Right lobe of liver (tissue), 6 donors: ENCODE measurements around the gene POPDC3. TPM values are rescaled to one million over a fixed set of nuclear protein-coding genes. Genes with fewer than 3 reads are reported as not detected.
A peak's percentile ranks its signal among the peaks of the same experiment; 100 is the strongest.

Experiments
- ATAC-seq, 4 donors: fragments of 200-7000 bp; cut with Tn5 transposase; one replicate each; pipeline ENCODE4 v1.9.1; 2020; ENCODE audit warnings: mild to moderate bottlenecking in 4 of 4, moderate library complexity in 4 of 4
- DNase-seq, 3 donors: peaks; one replicate each; pipeline ENCODE4 v3.0.0-alpha.2; 2020
- H3K27ac ChIP-seq, 3 donors: fragments of 200-600 bp; one replicate each; pipeline ENCODE4 v1.8.0; 2022
- H3K27me3 ChIP-seq, 2 donors: fragments of 200-600 bp; one replicate each; pipeline ENCODE4 v1.8.0; 2022
- H3K36me3 ChIP-seq, 4 donors: fragments of 200-600 bp; sonication (generic) in 1 of 4; one replicate each; pipeline versions ENCODE4 v1.5.1 to v1.8.0; 2017 to 2022; ENCODE audit warnings: control low read depth in 1 of 4
- H3K4me1 ChIP-seq, 4 donors: fragments of 200-600 bp; sonication (generic) in 1 of 4; one replicate each; pipeline versions ENCODE4 v1.5.1 to v1.8.0; 2017 to 2022; ENCODE audit warnings: control low read depth in 1 of 4
- H3K4me3 ChIP-seq, 3 donors: fragments of 200-600 bp; one replicate each; pipeline ENCODE4 v1.8.0; 2022
- H3K9me3 ChIP-seq, 4 donors: fragments of 200-600 bp; sonication (generic) in 1 of 4; one replicate each; pipeline versions ENCODE4 v1.5.1 to v1.8.0; 2017 to 2022; ENCODE audit warnings: control low read depth in 1 of 4
- POLR2A ChIP-seq: fragments of 450-650 bp; IDR thresholded peaks from one replicate; pipeline ENCODE4 v1.6.1; 2017; ENCODE audit warnings: antibody characterized with exemption, mild to moderate bottlenecking
- WGBS: methylation state at CpG from one replicate; pipeline ENCODE4 v1.1.6; 2018; ENCODE audit warnings: low coverage, low lambda C conversion rate; ENCODE audit not compliant: insufficient coverage; ENCODE audit errors: missing lambda C conversion rate; 5-methylcytosine and 5-hydroxymethylcytosine counted together
- intact Hi-C, 2 donors: fragments of 100-400 bp; cut with DNase I; formaldehyde crosslinking; loops; one replicate each; pipeline versions ENCODE4 v1.11.2 to v1.14.1; 2022
- total RNA-seq, 6 experiments: library from RNA; depleted of rRNA in 2 of 6; stranded (reverse); fragments of >200 nt in 2 of 6; fragmentation: NEBNext Ultra II Directional in 3 of 6; extraction: Animal tissue kit (Norgen Biotek cat#: 25700) in 3 of 6; gene quantifications; one replicate each; pipeline versions ENCODE4 v1.1.0 to v1.2.4, GENCODE V29; 2016 to 2023
- TF ChIP-seq, protein P1 (sequence below), 4 donors: fragments of 200-600 bp in 3 of 4; fragments of 450-650 bp in 1 of 4; IDR thresholded peaks; one replicate each; pipeline versions ENCODE4 v1.5.1 to v1.8.0; 2016 to 2022; ENCODE audit warnings: antibody characterized with exemption in 4 of 4, mild to moderate bottlenecking in 2 of 4
- donor health status: DM: no; HTN: yes; CAD: no.
- donor health status: DM: no; HTN: no; CAD: no.
- donor health status: DM: no; HTN: no; CAD: no.
- donor health status: DM: no; HTN: yes; CAD: no.
- donor health status: DM: no; HTN: yes; CAD: no.

The POPDC3 gene
- total RNA-seq, 6 experiments from 2014 or later: not detected

DNA sequence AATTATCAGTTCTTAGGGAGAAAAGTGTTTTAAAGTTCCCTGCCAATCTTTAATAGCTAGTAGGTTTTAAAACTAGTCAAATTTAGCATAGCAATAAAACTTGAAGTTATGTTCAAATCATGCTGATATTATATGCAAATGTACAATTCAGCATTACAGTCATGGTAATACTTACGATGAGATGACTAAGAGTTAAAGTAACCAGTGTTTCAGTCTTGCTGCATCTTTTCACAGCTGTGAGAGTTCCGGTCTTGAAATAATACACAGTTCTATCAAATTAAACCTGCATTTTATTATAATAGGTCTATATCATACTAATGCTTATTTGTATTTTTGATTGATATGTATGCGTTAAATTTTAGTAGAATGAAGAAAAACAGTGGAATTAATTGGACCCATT, 26.1 kb downstream of the POPDC3 start:
- TF ChIP-seq POLR2A: no peak
- TF ChIP-seq, protein P1, sequence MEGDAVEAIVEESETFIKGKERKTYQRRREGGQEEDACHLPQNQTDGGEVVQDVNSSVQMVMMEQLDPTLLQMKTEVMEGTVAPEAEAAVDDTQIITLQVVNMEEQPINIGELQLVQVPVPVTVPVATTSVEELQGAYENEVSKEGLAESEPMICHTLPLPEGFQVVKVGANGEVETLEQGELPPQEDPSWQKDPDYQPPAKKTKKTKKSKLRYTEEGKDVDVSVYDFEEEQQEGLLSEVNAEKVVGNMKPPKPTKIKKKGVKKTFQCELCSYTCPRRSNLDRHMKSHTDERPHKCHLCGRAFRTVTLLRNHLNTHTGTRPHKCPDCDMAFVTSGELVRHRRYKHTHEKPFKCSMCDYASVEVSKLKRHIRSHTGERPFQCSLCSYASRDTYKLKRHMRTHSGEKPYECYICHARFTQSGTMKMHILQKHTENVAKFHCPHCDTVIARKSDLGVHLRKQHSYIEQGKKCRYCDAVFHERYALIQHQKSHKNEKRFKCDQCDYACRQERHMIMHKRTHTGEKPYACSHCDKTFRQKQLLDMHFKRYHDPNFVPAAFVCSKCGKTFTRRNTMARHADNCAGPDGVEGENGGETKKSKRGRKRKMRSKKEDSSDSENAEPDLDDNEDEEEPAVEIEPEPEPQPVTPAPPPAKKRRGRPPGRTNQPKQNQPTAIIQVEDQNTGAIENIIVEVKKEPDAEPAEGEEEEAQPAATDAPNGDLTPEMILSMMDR (IDR thresholded peaks at IDR 0.05): no peak
- H3K27me3 ChIP-seq: no peaks in the 10 kb centered on the region
- no peak for DNase-seq
- no peaks in the 10 kb centered on the region for H3K36me3 ChIP-seq
- no peak overlapping the region for H3K4me3 ChIP-seq
- intact Hi-C loops: no loop called here
- WGBS: 68% methylated on average over 3 of the region's 3 CpGs
- no peaks in the 10 kb centered on the region for H3K4me1 ChIP-seq
- H3K27ac ChIP-seq: no peak overlapping the region
- no peaks in the 10 kb centered on the region for H3K9me3 ChIP-seq
- no peak for ATAC-seq

DNA sequence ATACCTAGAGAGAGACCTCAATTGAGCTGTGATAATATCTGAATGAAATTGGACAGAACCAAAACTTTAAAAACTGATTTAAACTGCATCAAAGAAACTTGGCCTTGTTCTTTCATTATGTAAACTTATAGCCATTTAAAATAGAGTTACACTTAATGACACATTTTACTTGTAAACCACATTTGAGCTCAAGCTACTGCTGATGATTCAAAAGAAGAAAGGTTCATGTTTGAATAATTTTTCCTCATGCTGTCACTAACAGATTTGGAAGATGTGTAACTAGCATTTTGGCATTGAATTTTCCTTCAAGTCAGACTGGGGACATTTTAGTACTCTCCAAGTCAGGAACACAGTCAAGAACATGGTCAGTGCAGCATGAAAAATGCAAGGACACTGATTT, 26.9 kb downstream of the POPDC3 start:
- TF ChIP-seq POLR2A: no peak
- TF ChIP-seq, protein P1 (IDR thresholded peaks at IDR 0.05): no peak
- Histone ChIP-seq H3K36me3 (no peaks in the 10 kb centered on the region), H3K9me3 (no peaks in the 10 kb centered on the region), H3K4me3 (no peak overlapping the region), H3K27ac (no peak overlapping the region), H3K27me3 (no peaks in the 10 kb centered on the region), H3K4me1 (no peaks in the 10 kb centered on the region)
- no peak for DNase-seq
- intact Hi-C loops: no loop called here
- no peak for ATAC-seq

DNA sequence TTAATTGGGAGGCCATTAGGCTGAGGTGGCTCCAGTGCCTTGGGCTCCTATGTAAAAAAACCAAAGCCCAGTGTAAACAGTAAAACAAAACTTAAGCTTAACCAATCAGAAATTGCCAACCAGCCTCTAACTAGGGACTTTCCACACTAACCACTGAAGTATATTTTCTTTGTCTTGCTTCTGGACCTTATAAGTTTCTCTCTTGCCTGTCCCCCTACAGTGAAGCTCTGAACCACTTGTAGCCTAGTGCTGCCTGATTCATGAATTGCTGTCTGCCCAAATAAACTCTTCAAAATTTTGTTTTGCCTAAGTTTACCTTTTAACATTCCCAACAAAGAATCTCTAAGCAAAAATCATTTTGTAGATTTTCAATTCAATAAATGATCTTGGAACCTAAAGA, 28.2 kb downstream of the POPDC3 start:
- intact Hi-C loops: no loop called here
- ATAC-seq (no peak), DNase-seq (no peak)
- H3K36me3 ChIP-seq: no peaks in the 10 kb centered on the region
- H3K4me3 ChIP-seq: no peak overlapping the region
- TF ChIP-seq, protein P1 (IDR thresholded peaks at IDR 0.05): no peak
- TF ChIP-seq POLR2A: no peak
- H3K27me3 ChIP-seq: no peaks in the 10 kb centered on the region
- H3K9me3 ChIP-seq: no peaks in the 10 kb centered on the region
- H3K27ac ChIP-seq: no peak overlapping the region
- H3K4me1 ChIP-seq: no peaks in the 10 kb centered on the region

DNA sequence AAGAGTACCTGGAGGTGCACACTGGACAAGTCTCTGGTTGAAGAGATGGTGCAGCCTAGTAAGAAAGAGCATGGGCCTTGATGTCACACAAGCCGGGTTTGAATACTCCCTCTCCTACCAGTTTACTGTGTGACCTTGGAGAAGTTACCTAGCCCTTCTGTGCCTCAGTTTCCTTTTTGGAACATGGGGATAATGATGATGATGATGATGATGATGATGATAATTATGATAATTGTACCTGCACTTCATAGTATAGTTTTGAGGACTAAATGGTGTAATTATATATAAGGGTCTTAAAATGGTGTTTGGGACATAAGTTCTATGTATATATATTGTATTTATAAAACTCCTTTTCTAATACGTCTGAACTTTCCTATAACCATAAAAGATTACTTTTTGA, 41.7 kb downstream of the POPDC3 start:
- intact Hi-C loops: no loop called here
- no peaks in the 10 kb centered on the region for H3K27me3 ChIP-seq
- WGBS: 83% methylated on average over 2 of the region's 2 CpGs
- TF ChIP-seq POLR2A: no peak
- TF ChIP-seq, protein P1 (IDR thresholded peaks at IDR 0.05): no peak
- H3K4me3 ChIP-seq: no peak overlapping the region
- no peaks in the 10 kb centered on the region for H3K36me3 ChIP-seq
- no peak overlapping the region for H3K27ac ChIP-seq
- peaks cover 0 to 7% (median 0%) of the 10 kb centered on the region in 4 donors for H3K4me1 ChIP-seq
- DNase-seq (no peak), ATAC-seq (no peak)
- H3K9me3 ChIP-seq: no peaks in the 10 kb centered on the region

DNA sequence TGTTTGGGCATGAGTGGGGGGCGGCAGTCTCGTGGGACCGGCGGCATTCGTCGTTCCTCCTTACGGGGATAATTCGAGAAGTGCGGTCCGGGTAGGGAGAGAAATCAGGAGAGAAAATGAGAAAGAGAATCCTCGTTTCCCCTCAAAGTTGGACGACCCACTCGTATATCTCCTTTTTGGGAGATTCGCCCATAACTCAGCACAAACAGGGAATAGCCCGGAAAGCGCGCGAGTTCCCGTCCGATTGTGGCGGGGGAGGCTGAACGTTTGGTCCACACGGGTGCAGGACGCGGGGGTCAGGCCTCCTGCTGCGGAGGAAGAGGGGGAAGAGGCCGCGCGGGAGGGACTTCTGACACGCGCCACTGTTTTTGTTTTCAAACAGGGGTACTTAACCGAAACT, 42.4 kb downstream of the POPDC3 start:
- Histone ChIP-seq H3K27me3 (no peaks in the 10 kb centered on the region), H3K27ac (no peak overlapping the region), H3K36me3 (no peaks in the 10 kb centered on the region), H3K4me3 (peak overlapping the region in 2 of 3 donors; percentile 52 to 63), H3K4me1 (peaks cover 0 to 7% (median 0%) of the 10 kb centered on the region in 4 donors), H3K9me3 (no peaks in the 10 kb centered on the region)
- DNase-seq (no peak), ATAC-seq (no peak)
- WGBS: 11% methylated on average over 32 of the region's 32 CpGs
- intact Hi-C loops: no loop called here
- TF ChIP-seq, protein P1 (IDR thresholded peaks at IDR 0.05): no peak
